Left ventricle myocardium inferior (tissue), 1 donor: ENCODE measurements around the gene ASPG. TPM values are rescaled to one million over a fixed set of nuclear protein-coding genes. Genes with fewer than 3 reads are reported as not detected.

Experiments
- DNase-seq: peaks from one replicate; pipeline ENCODE4 v3.0.0-alpha.2; 2020
- H3K27ac ChIP-seq: fragments of 200-600 bp; replicated peaks from 2 replicates; pipeline ENCODE4 v1.8.0; 2021
- H3K27me3 ChIP-seq: fragments of 200-600 bp; 2 replicates; pipeline ENCODE4 v1.8.0; 2021; ENCODE audit warnings: low read depth
- H3K36me3 ChIP-seq: fragments of 200-600 bp; 2 replicates; pipeline ENCODE4 v1.8.0; 2021
- H3K4me1 ChIP-seq: fragments of 200-600 bp; 2 replicates; pipeline ENCODE4 v1.8.0; 2021
- H3K4me3 ChIP-seq: fragments of 200-600 bp; 2 replicates; pipeline ENCODE4 v1.8.0; 2021; ENCODE audit warnings: mild to moderate bottlenecking, moderate library complexity
- H3K9me3 ChIP-seq: fragments of 200-600 bp; replicated peaks from 2 replicates; pipeline ENCODE4 v1.8.0; 2021
- CTCF ChIP-seq: fragments of 200-600 bp; IDR thresholded peaks from 2 replicates; pipeline ENCODE4 v1.8.0; 2021; ENCODE audit warnings: antibody characterized with exemption, mild to moderate bottlenecking, borderline replicate concordance
- intact Hi-C: fragments of 100-400 bp; cut with micrococcal nuclease; formaldehyde crosslinking; loops from one replicate; pipeline ENCODE4 v1.11.0; 2022
- total RNA-seq: library from RNA; stranded (reverse); fragmentation: NEBNext Ultra II Directional; extraction: Animal tissue kit (Norgen Biotek cat#: 25700); gene quantifications from one replicate; pipeline ENCODE4 v1.2.1, GENCODE V29; 2021
- donor health status: DM: no; HTN: yes; CAD: no; lungs with severe emphysema.

ASPG gene
- total RNA-seq, 1 donor from 2014 or later = 27.1 TPM

GRCh38 chr14:104159990-104160389 lies 74.5 kb downstream of the ASPG start:
- H3K27ac ChIP-seq = no peak overlapping the region
- no peaks in the 10 kb centered on the region for H3K36me3 ChIP-seq
- peaks cover 34% of the 10 kb centered on the region for H3K4me1 ChIP-seq
- no peaks in the 10 kb centered on the region for H3K9me3 ChIP-seq
- H3K27me3 ChIP-seq = no peaks in the 10 kb centered on the region
- intact Hi-C loops = no loop called here
- no peak overlapping the region for H3K4me3 ChIP-seq
- no peak for DNase-seq
- TF ChIP-seq CTCF = no peak

GRCh38 chr14:104161602-104162367 lies 76.3 kb downstream of the ASPG start:
- TF ChIP-seq CTCF = no peak
- no peak overlapping the region for H3K27ac ChIP-seq
- intact Hi-C loops = no loop called here

GRCh38 chr14:104162495-104162894 lies 77.0 kb downstream of the ASPG start:
- no peak overlapping the region for H3K27ac ChIP-seq
- peaks cover 19% of the 10 kb centered on the region for H3K4me1 ChIP-seq
- H3K36me3 ChIP-seq = no peaks in the 10 kb centered on the region
- no peaks in the 10 kb centered on the region for H3K27me3 ChIP-seq
- no peak overlapping the region for H3K4me3 ChIP-seq
- no peak for TF ChIP-seq CTCF
- no peak for DNase-seq
- intact Hi-C loops = no loop called here
- no peaks in the 10 kb centered on the region for H3K9me3 ChIP-seq

More at GRCh38 chr14:104161602-104162367, 76.3 kb downstream of the ASPG start:
- no peaks in the 10 kb centered on the region for H3K27me3 ChIP-seq
- no peak for DNase-seq
- H3K4me3 ChIP-seq = no peak overlapping the region
- no peaks in the 10 kb centered on the region for H3K36me3 ChIP-seq
- H3K9me3 ChIP-seq = no peaks in the 10 kb centered on the region
- H3K4me1 ChIP-seq = peaks cover 20% of the 10 kb centered on the region

GRCh38 chr14:104163541-104163940 lies 78.0 kb downstream of the ASPG start:
- no peak overlapping the region for H3K27ac ChIP-seq
- no peak for DNase-seq
- TF ChIP-seq CTCF = no peak
- H3K9me3 ChIP-seq = no peaks in the 10 kb centered on the region
- no peak overlapping the region for H3K4me3 ChIP-seq
- intact Hi-C loops = no loop called here
- peaks cover 17% of the 10 kb centered on the region for H3K4me1 ChIP-seq
- H3K27me3 ChIP-seq = no peaks in the 10 kb centered on the region
- no peaks in the 10 kb centered on the region for H3K36me3 ChIP-seq

GRCh38 chr14:104164041-104164440 lies 78.5 kb downstream of the ASPG start:
- H3K36me3 ChIP-seq = no peaks in the 10 kb centered on the region
- DNase-seq = no peak
- no peak overlapping the region for H3K27ac ChIP-seq
- intact Hi-C loops = no loop called here
- no peak for TF ChIP-seq CTCF
- no peaks in the 10 kb centered on the region for H3K27me3 ChIP-seq
- peaks cover 17% of the 10 kb centered on the region for H3K4me1 ChIP-seq
- H3K4me3 ChIP-seq = no peak overlapping the region
- H3K9me3 ChIP-seq = no peaks in the 10 kb centered on the region
